GM23338 (cell line): ENCODE measurements around the gene ITGA3.

Experiments
- EZH2 ChIP-seq: fragments of 200-600 bp; sonication (generic); IDR thresholded peaks from one replicate; pipeline ENCODE4 v1.8.0; 2017; ENCODE audit warnings: antibody characterized with exemption, mild to moderate bottlenecking, low read depth; ENCODE audit not compliant: unreplicated experiment
- EZH2phosphoT487 ChIP-seq: fragments of 200-600 bp; sonication (generic); IDR thresholded peaks from one replicate; pipeline ENCODE4 v1.8.1; 2018; ENCODE audit warnings: antibody characterized with exemption; ENCODE audit not compliant: unreplicated experiment
- ZNF114 ChIP-seq: fragments of 250-450 bp; sonication (Bioruptor Pico); IDR thresholded peaks from 2 replicates; pipeline ENCODE4 v1.5.0; 2020; ENCODE audit warnings: mild to moderate bottlenecking, moderate library complexity
- TF ChIP-seq, protein P1 (sequence below), 2 experiments: fragments of 200-600 bp in 1 of 2; sonication (generic) in 1 of 2; conservative IDR thresholded peaks; 2 replicates each; pipeline versions ENCODE4 v1.5.1 to v1.6.1; 2016 to 2017; ENCODE audit warnings: antibody characterized with exemption in 2 of 2, low read depth in 2 of 2, mild to moderate bottlenecking in 2 of 2, moderate library complexity in 1 of 2

DNA sequence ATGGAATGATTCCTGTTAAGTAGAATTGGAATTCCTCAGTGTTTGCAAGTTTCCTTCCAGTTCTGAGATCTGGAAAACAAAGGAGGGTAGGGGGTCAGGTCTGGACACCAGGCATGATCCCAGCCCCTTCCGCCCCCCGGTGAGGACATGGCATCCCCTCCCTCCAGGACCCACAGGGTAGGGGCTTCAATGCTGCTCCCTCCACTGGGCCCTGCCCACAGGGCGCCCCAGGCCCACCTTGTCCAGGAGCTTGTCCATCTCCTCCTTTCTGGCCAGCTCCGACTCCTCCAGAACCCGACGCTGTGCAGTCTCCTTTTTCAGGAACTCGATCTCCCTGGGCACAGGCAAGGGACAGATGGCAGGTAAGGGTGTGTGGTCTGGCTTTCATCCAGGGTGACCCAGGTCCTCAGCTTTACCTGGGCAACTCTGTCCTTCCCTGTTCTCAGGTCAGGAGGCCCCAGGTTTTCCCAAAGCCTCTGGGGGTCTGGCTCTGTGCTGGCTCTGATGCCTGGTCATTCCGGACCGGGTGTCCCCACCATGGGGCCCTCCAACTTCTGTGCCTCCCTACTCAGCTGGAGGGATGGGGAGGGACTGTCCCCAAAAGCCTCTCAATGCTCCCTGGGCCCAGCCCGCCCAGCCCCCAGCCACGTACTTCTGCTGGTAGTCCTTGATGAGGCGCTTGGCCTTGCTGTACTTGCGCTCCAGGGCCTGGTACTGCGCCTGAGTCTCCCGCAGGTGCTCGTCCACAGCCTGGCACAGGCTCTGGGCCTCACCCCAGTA lies 79.6 kb downstream of the ITGA3 start:
- TF ChIP-seq ZNF114 (CRISPR knock-in tag) = no peak
- TF ChIP-seq EZH2phosphoT487 = no peak
- no peak for TF ChIP-seq EZH2
- TF ChIP-seq, protein P1, sequence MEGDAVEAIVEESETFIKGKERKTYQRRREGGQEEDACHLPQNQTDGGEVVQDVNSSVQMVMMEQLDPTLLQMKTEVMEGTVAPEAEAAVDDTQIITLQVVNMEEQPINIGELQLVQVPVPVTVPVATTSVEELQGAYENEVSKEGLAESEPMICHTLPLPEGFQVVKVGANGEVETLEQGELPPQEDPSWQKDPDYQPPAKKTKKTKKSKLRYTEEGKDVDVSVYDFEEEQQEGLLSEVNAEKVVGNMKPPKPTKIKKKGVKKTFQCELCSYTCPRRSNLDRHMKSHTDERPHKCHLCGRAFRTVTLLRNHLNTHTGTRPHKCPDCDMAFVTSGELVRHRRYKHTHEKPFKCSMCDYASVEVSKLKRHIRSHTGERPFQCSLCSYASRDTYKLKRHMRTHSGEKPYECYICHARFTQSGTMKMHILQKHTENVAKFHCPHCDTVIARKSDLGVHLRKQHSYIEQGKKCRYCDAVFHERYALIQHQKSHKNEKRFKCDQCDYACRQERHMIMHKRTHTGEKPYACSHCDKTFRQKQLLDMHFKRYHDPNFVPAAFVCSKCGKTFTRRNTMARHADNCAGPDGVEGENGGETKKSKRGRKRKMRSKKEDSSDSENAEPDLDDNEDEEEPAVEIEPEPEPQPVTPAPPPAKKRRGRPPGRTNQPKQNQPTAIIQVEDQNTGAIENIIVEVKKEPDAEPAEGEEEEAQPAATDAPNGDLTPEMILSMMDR (conservative IDR thresholded peaks at IDR 0.05; ENCODE audit: low read depth in 2 of 2) = no peak
